Naive thymus-derived CD4-positive, alpha-beta T cell (primary cell): ENCODE data around the gene C10orf95. TPM values are rescaled to one million over a fixed set of nuclear protein-coding genes. Genes with fewer than 3 reads are reported as not detected.
A peak's percentile ranks its signal among the peaks of the same experiment; 100 is the strongest.

Experiments used
- ATAC-seq: fragments of 150-1000 bp; cut with Tn5 transposase; 2 replicates; pipeline ENCODE4 v1.10.0; 2021; ENCODE audit warnings: mild to moderate bottlenecking, moderate library complexity
- CTCF ChIA-PET: fragments of 350-600 bp; sonication (Branson Sonifier 250); formaldehyde crosslinking; loops from one replicate; lab custom pipeline; 2021; ENCODE audit warnings: antibody characterized with exemption; lab: Charles Lee
- POLR2A ChIA-PET: fragments of 350-600 bp; sonication (Branson Sonifier 250); formaldehyde crosslinking; loops from one replicate; lab custom pipeline; 2021; ENCODE audit warnings: antibody characterized with exemption, inconsistent platforms; lab: Charles Lee
- DNase-seq, 9 donors: peaks; one replicate each; pipeline versions ENCODE4 v3.0.0 to v3.0.0-alpha.2; 2020 to 2022; ENCODE audit warnings: mixed read lengths in 1 of 9
- H3K27ac ChIP-seq: one replicate; pipeline ENCODE4 v1.7.0; 2013; ENCODE audit warnings: mild to moderate bottlenecking, low read depth, low read length, moderate library complexity
- H3K27me3 ChIP-seq, 2 donors: one replicate each; pipeline ENCODE4 v1.7.0; 2013; ENCODE audit warnings: low read length in 2 of 2, mild to moderate bottlenecking in 2 of 2, moderate library complexity in 2 of 2; ENCODE audit not compliant: control insufficient read depth in 2 of 2, insufficient read depth in 2 of 2
- H3K36me3 ChIP-seq, 3 experiments: 1 replicate in 2 of 3; 2 replicates in 1 of 3; pipeline ENCODE4 v1.7.0; 2013; ENCODE audit warnings: low read length in 3 of 3, mild to moderate bottlenecking in 3 of 3, moderate library complexity in 1 of 3; ENCODE audit not compliant: insufficient read depth in 3 of 3, control insufficient read depth in 2 of 3
- H3K4me1 ChIP-seq, 2 donors: one replicate each; pipeline ENCODE4 v1.7.0; 2013; ENCODE audit warnings: low read length in 2 of 2, mild to moderate bottlenecking in 2 of 2, moderate library complexity in 1 of 2; ENCODE audit not compliant: control insufficient read depth in 2 of 2, insufficient read depth in 2 of 2
- H3K4me3 ChIP-seq: 2 replicates; pipeline ENCODE4 v1.7.0; 2013; ENCODE audit warnings: mild to moderate bottlenecking, low read length
- H3K9me3 ChIP-seq, 3 experiments: 1 replicate in 2 of 3; 2 replicates in 1 of 3; pipeline ENCODE4 v1.7.0; 2013; ENCODE audit warnings: low read length in 3 of 3; ENCODE audit not compliant: control insufficient read depth in 2 of 3
- H3K27ac Mint-ChIP-seq, 9 donors: one replicate each; pipeline ENCODE4 v1.8.0; 2020 to 2022; ENCODE audit warnings: mixed read lengths in 9 of 9, mild to moderate bottlenecking in 8 of 9, moderate library complexity in 5 of 9, inconsistent platforms in 2 of 9
- H3K27me3 Mint-ChIP-seq, 5 donors: one replicate each; pipeline ENCODE4 v1.8.0; 2021 to 2022; ENCODE audit warnings: mixed read lengths in 5 of 5, mild to moderate bottlenecking in 1 of 5
- H3K36me3 Mint-ChIP-seq, 5 donors: one replicate each; pipeline ENCODE4 v1.8.0; 2020 to 2022; ENCODE audit warnings: mixed read lengths in 5 of 5, mild to moderate bottlenecking in 3 of 5, inconsistent platforms in 1 of 5
- H3K4me1 Mint-ChIP-seq, 7 donors: one replicate each; pipeline ENCODE4 v1.8.0; 2020 to 2022; ENCODE audit warnings: mixed read lengths in 7 of 7, mild to moderate bottlenecking in 3 of 7, inconsistent platforms in 1 of 7
- H3K4me3 Mint-ChIP-seq, 10 donors: one replicate each; pipeline ENCODE4 v1.8.0; 2020 to 2022; ENCODE audit warnings: mild to moderate bottlenecking in 10 of 10, mixed read lengths in 10 of 10, moderate library complexity in 6 of 10, inconsistent platforms in 2 of 10
- H3K9me3 Mint-ChIP-seq, 11 donors: one replicate each; pipeline ENCODE4 v1.8.0; 2020 to 2022; ENCODE audit warnings: mixed read lengths in 11 of 11, mild to moderate bottlenecking in 4 of 11, inconsistent platforms in 1 of 11, moderate library complexity in 1 of 11
- intact Hi-C, 2 donors: fragments of 100-400 bp; cut with micrococcal nuclease; formaldehyde crosslinking; loops; one replicate each; pipeline ENCODE4 v1.15.1; 2023
- polyA plus RNA-seq, 2 donors: library from polyadenylated mRNA; unstranded; fragments of 300-500 nt; fragmentation: Illumina TruSeq; gene quantifications; one replicate each; pipeline ENCODE4 v1.2.3, GENCODE V29; 2021
- total RNA-seq, 6 experiments: library from RNA in 5 of 6; stranded (reverse) in 5 of 6; gene quantifications; 1 replicate in 5 of 6; 2 replicates in 1 of 6; pipeline ENCODE4 v1.2.3 and lab custom pipeline; 2021 to 2026

C10orf95 gene
- total and polyA plus RNA-seq, 7 experiments from 2014 or later = 0.19 to 0.78 (median 0.38) TPM; not detected in 1

DNA sequence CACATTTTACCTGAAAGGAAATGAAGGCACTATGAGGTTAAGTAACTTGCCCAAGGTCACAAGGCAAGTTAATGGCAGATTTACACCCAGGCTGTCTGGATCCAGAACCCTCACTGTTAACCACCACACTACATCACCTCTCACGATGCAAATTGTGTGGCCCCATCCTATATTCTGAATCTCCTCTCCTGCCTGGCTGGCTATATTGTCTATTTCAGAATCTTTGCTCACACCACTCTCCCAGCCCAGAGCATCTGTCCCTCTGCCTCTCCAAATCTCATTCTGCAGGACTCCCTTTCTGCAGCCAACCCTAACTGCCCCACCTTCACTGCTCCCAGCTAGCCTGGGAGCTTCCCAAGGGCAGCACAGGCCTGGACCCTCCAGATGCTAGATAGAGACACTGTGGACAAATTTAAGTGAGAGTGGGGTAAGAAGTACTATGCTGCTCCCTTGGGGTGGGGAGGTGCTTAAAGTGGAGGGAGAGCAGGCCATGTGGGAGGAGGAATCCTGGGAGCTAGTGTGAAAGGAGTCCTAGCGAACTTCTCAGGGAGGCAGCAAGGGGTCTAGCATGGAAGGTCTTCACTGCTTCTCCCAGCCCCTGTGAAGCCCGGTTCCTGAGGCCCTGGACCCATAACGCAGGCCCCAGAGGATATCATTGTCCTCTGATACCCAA, 19.8 kb downstream of the C10orf95 start:
- H3K27ac ChIP-seq = peak overlapping the region; percentile 80
- H3K9me3 ChIP-seq = no peaks in the 10 kb centered on the region
- H3K36me3 ChIP-seq = peaks cover 0 to under 1% (median 0%) of the 10 kb centered on the region in 3 experiments
- no peak for DNase-seq
- Mint-ChIP-seq H3K36me3 (peaks cover 0 to 3% (median 0%) of the 10 kb centered on the region in 5 donors), H3K27ac (peak overlapping the region; percentile 77 to 97 (median 92)), H3K4me1 (peaks cover 33 to 52% (median 43%) of the 10 kb centered on the region in 7 donors), H3K27me3 (no peaks in the 10 kb centered on the region), H3K9me3 (peaks cover 0 to 6% (median 0%) of the 10 kb centered on the region in 11 donors), H3K4me3 (peak overlapping the region; percentile 81 to 96 (median 93))
- ATAC-seq = no peak
- POLR2A ChIA-PET = interaction anchor here (1.0 to 8.1 kb wide), 10 partner anchors 9 to 213 kb away, joined by 3 to 157 read pairs (median 6); partner anchors contain the start of genes ACTR1A, C10orf95, FBXL15 and TRIM8
- H3K27me3 ChIP-seq = no peaks in the 10 kb centered on the region
- intact Hi-C loops = loop anchor here (1.0 to 10.0 kb wide), 8 partner anchors 10 to 617 kb away; partner anchors contain the start of genes ACTR1A (in 2 of the 2), NOLC1 (in 1 of the 2) and OGA (in 1 of the 2)
- peak overlapping the region; percentile 96 for H3K4me3 ChIP-seq
- H3K4me1 ChIP-seq = peaks cover 28 to 43% of the 10 kb centered on the region in 2 donors
- CTCF ChIA-PET = interaction anchor here (1.3 to 2.2 kb wide), 3 partner anchors 10 to 71 kb away, joined by 3 to 20 read pairs (median 9); partner anchors contain the start of genes ACTR1A and FBXL15

DNA sequence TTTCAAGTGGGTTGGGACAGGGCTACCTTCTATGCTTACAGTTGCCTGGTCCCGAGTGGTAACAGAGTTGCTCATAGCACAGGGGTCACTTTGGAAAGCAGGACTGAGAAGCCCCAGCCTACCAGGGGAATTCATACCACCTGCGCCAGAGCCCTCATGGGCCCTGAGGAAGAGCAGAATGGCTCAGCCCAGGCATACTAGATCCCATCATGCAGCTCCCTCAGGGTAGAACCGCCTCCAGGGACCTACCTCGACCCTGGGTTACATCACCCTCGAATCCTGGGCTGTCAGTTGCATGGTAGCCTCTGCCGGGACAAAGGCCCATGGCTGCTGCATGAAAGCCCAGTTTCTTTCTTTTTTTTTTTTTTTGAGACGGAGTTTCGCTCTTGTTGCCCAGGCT, 21.9 kb downstream of the C10orf95 start:
- peaks cover 16 to 38% (median 31%) of the 10 kb centered on the region in 7 donors for H3K4me1 Mint-ChIP-seq
- intact Hi-C loops = no loop called here
- peak overlapping the region in 1 of 9 donors; percentile 28 for H3K27ac Mint-ChIP-seq
- Histone ChIP-seq H3K4me1 (peaks cover 13 to 27% of the 10 kb centered on the region in 2 donors), H3K36me3 (peaks cover 0 to 9% (median 0%) of the 10 kb centered on the region in 3 experiments), H3K9me3 (no peaks in the 10 kb centered on the region), H3K27me3 (no peaks in the 10 kb centered on the region), H3K4me3 (no peak overlapping the region), H3K27ac (no peak overlapping the region)
- ChIA-PET POLR2A (interaction anchor here (1.1 kb wide), 1 partner anchor 33 kb away, joined by 3 read pairs; no protein-coding TSS in a partner anchor), CTCF (no interaction called here)
- peaks cover 0 to 6% (median 0%) of the 10 kb centered on the region in 11 donors for H3K9me3 Mint-ChIP-seq
- no peak overlapping the region for H3K4me3 Mint-ChIP-seq
- H3K27me3 Mint-ChIP-seq = no peaks in the 10 kb centered on the region
- peaks cover 0 to 7% (median 0%) of the 10 kb centered on the region in 5 donors for H3K36me3 Mint-ChIP-seq
- DNase-seq (no peak), ATAC-seq (no peak)

DNA sequence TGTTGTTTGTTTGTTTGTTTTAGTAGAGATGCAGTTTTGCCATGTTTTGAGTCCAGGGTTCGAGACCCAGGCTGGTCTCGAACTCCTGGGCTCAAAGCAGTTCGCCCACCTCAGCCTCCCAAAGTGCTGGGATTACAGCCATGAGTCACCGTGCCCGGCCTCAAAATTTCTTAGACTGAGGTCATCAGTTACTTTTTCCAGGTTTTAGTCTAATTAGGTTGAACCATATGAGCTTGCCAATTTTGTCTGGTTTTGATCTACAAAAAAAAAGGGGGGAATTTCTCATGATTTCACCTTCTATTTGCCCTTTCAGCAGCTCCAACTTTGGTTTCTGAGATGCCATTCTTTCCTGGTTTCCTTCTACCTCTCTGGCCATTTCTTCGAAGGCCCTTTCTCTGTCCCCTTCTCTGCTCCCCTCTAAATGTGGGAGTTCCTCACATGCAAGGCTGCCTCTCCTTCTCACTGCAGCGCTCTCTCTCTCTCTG, 24.5 kb downstream of the C10orf95 start:
- Mint-ChIP-seq H3K9me3 (no peaks in the 10 kb centered on the region), H3K27me3 (no peaks in the 10 kb centered on the region), H3K36me3 (peaks cover 0 to 7% (median 0%) of the 10 kb centered on the region in 5 donors), H3K4me3 (no peak overlapping the region), H3K4me1 (peaks cover 19 to 27% (median 22%) of the 10 kb centered on the region in 7 donors), H3K27ac (peak overlapping the region in 2 of 9 donors; percentile 26 to 74)
- intact Hi-C loops = no loop called here
- POLR2A ChIA-PET = interaction anchor here (0.6 to 1.8 kb wide), 4 partner anchors 9 to 287 kb away, joined by 3 read pairs; no protein-coding TSS in a partner anchor
- no peak for ATAC-seq
- H3K9me3 ChIP-seq = no peaks in the 10 kb centered on the region
- DNase-seq = peak in 1 of 9 donors; percentile 2
- H3K4me1 ChIP-seq = peaks cover 15 to 22% of the 10 kb centered on the region in 2 donors
- no peaks in the 10 kb centered on the region for H3K27me3 ChIP-seq
- CTCF ChIA-PET = interaction anchor here (0.9 kb wide), 1 partner anchor 73 kb away, joined by 3 read pairs; no protein-coding TSS in a partner anchor
- H3K4me3 ChIP-seq = no peak overlapping the region
- peaks cover 0 to 24% (median 0%) of the 10 kb centered on the region in 3 experiments for H3K36me3 ChIP-seq
- no peak overlapping the region for H3K27ac ChIP-seq

DNA sequence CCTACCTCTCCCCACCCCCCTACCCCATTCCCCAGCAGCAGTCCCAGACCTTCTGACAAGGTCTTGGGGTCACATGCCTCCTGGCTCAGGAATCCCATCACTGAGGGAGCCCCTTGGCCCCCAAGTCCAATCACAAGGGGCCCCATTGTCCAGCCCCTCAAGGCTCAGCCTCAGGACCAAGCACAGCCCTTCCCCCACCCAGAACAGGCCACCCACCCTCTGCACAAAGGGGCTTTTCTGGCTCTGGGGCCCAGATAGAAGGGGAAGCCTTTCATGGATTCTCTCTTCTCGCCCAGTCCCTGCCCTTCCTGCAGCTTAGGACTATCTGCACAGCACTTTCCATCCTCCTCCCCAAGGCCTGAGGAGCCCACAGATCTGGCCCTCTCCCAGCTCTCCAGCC, 25.9 kb downstream of the C10orf95 start:
- Histone ChIP-seq H3K27me3 (no peaks in the 10 kb centered on the region), H3K27ac (no peak overlapping the region), H3K4me3 (no peak overlapping the region), H3K4me1 (peaks cover 11 to 18% of the 10 kb centered on the region in 2 donors), H3K36me3 (peaks cover 0 to 24% (median 0%) of the 10 kb centered on the region in 3 experiments), H3K9me3 (no peaks in the 10 kb centered on the region)
- DNase-seq (peak in 1 of 9 donors; percentile 5), ATAC-seq (no peak)
- intact Hi-C loops = no loop called here
- peaks cover 0 to 3% (median 0%) of the 10 kb centered on the region in 5 donors for H3K27me3 Mint-ChIP-seq
- CTCF ChIA-PET = interaction anchor here (0.6 to 0.7 kb wide), 2 partner anchors 25 to 28 kb away, joined by 3 read pairs; partner anchors contain the start of gene C10orf95
- POLR2A ChIA-PET = interaction anchor here (0.6 to 6.3 kb wide), 2 partner anchors 28 to 46 kb away, joined by 3 to 90 read pairs; partner anchors contain the start of gene NFKB2
- H3K27ac Mint-ChIP-seq = peak overlapping the region in 3 of 9 donors; percentile 15 to 67 (median 54)
- H3K36me3 Mint-ChIP-seq = peaks cover 0 to 7% (median 0%) of the 10 kb centered on the region in 5 donors
- H3K4me1 Mint-ChIP-seq = peaks cover 19 to 29% (median 22%) of the 10 kb centered on the region in 7 donors
- H3K4me3 Mint-ChIP-seq = no peak overlapping the region
- peaks cover 0 to 2% (median 0%) of the 10 kb centered on the region in 11 donors for H3K9me3 Mint-ChIP-seq

DNA sequence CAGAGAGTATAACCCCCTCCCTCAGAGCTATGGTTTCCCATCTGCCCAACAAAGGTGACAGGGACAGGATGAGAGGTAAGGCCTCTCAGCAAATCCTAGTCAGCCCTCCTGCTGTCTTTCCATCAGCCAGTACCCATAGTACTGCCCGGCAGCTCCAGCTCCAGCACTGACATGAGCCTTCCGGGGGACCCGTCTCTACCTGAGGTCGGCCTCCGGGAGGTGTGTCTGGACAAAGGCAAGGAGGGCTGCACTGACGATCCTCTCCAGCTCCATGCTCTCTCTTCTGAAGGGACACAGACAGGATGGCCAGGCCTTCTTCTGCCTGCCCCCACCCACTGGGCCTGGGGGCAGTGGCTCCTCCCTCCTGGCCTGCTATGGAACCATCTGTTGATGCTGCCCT, 26.4 kb downstream of the C10orf95 start:
- peak overlapping the region in 1 of 9 donors; percentile 8 for H3K27ac Mint-ChIP-seq
- no peak for DNase-seq
- CTCF ChIA-PET = interaction anchor here (0.7 to 5.1 kb wide), 2 partner anchors 25 to 26 kb away, joined by 3 to 26 read pairs; partner anchors contain the start of gene C10orf95
- H3K9me3 Mint-ChIP-seq = peaks cover 0 to 2% (median 0%) of the 10 kb centered on the region in 11 donors
- Histone ChIP-seq H3K36me3 (peaks cover 0 to 24% (median 0%) of the 10 kb centered on the region in 3 experiments), H3K27ac (no peak overlapping the region), H3K4me3 (no peak overlapping the region), H3K4me1 (peaks cover 16 to 23% of the 10 kb centered on the region in 2 donors), H3K9me3 (no peaks in the 10 kb centered on the region), H3K27me3 (no peaks in the 10 kb centered on the region)
- POLR2A ChIA-PET = interaction anchor here (0.7 to 6.3 kb wide), 4 partner anchors 9 to 289 kb away, joined by 3 to 133 read pairs (median 82); partner anchors contain the start of genes C10orf95, CUEDC2 and NFKB2
- intact Hi-C loops = no loop called here
- peaks cover 0 to 7% (median 0%) of the 10 kb centered on the region in 5 donors for H3K36me3 Mint-ChIP-seq
- H3K4me3 Mint-ChIP-seq = no peak overlapping the region
- H3K4me1 Mint-ChIP-seq = peaks cover 20 to 34% (median 27%) of the 10 kb centered on the region in 7 donors
- peaks cover 0 to 3% (median 0%) of the 10 kb centered on the region in 5 donors for H3K27me3 Mint-ChIP-seq
- ATAC-seq = no peak

DNA sequence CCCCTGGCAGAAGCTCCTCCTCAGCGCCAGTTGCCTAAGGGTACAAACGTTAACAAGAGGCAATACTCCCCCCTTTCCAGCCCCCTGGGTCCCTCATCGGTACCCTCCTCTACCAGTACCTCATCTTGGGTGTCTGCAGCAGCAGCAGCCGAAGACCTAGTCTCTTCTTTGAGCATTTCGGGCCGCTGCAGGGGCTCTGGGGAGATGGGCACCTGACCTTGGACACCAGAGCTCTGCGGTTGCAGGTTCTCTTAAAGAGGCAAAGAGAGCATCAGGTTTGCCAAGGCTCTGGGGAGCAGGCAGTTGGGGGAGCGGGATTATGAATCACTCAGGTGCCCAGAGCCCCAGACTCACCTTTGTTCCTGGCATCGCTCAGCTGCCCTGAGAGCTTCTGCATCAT, 27.2 kb downstream of the C10orf95 start:
- peaks cover 20 to 42% (median 33%) of the 10 kb centered on the region in 7 donors for H3K4me1 Mint-ChIP-seq
- H3K4me3 ChIP-seq = no peak overlapping the region
- peaks cover 0 to 24% (median 0%) of the 10 kb centered on the region in 3 experiments for H3K36me3 ChIP-seq
- no peaks in the 10 kb centered on the region for H3K9me3 ChIP-seq
- ChIA-PET POLR2A (interaction anchor here (0.7 to 6.3 kb wide), 5 partner anchors 10 to 289 kb away, joined by 3 to 133 read pairs (median 73); partner anchors contain the start of genes C10orf95, CUEDC2 and NFKB2), CTCF (interaction anchor here (0.7 to 5.3 kb wide), 4 partner anchors 8 to 29 kb away, joined by 3 to 40 read pairs (median 23); partner anchors contain the start of genes CUEDC2 and NFKB2)
- peaks cover 24 to 30% of the 10 kb centered on the region in 2 donors for H3K4me1 ChIP-seq
- H3K9me3 Mint-ChIP-seq = peaks cover 0 to 4% (median 0%) of the 10 kb centered on the region in 11 donors
- peaks cover 0 to 4% (median 0%) of the 10 kb centered on the region in 5 donors for H3K27me3 Mint-ChIP-seq
- no peaks in the 10 kb centered on the region for H3K27me3 ChIP-seq
- peaks cover 0 to 7% (median 0%) of the 10 kb centered on the region in 5 donors for H3K36me3 Mint-ChIP-seq
- H3K27ac ChIP-seq = no peak overlapping the region
- intact Hi-C loops = no loop called here
- peak overlapping the region in 3 of 10 donors; percentile 16 to 98 (median 27) for H3K4me3 Mint-ChIP-seq
- H3K27ac Mint-ChIP-seq = peak overlapping the region in 2 of 9 donors; percentile 8 to 18
- DNase-seq = no peak
- no peak for ATAC-seq
